HG03378 (cell line): ENCODE data around the gene KRTAP24-1.

Experiments used
- ATAC-seq: cut with Tn5 transposase; IDR thresholded peaks from one replicate; pipeline ENCODE4 v1.9.1; 2021; ENCODE audit warnings: mild to moderate bottlenecking, moderate library complexity; ENCODE audit not compliant: unreplicated experiment

Gene KRTAP24-1

GRCh38 chr21:30282850-30283249 is at the start of gene KRTAP24-1:
Gene KRTAP24-1, minus strand, starts transcription at chr21:30282950. Its CDS starts 18 bp downstream, at chr21:30282932.
- ATAC-seq: no peak

GRCh38 chr21:30329203-30329875 is 46.6 kb upstream of the KRTAP24-1 start:
- ATAC-seq: no peak

- no peak for ATAC-seq
Measured at GRCh38 chr21:30326390-30326789, 43.6 kb upstream of the KRTAP24-1 start.

GRCh38 chr21:30320215-30320614 is 37.5 kb upstream of the KRTAP24-1 start, which contains the start of gene KRTAP26-1:
Gene KRTAP26-1, minus strand, starts transcription at chr21:30320315. Its CDS starts 280 bp downstream, at chr21:30320035.
- no peak for ATAC-seq

- ATAC-seq: no peak
Measured at GRCh38 chr21:30315701-30316100, 33.0 kb upstream of the KRTAP24-1 start.

- ATAC-seq: no peak
Measured at GRCh38 chr21:30306884-30307283, 24.1 kb upstream of the KRTAP24-1 start.

GRCh38 chr21:30305136-30305535 is 22.4 kb upstream of the KRTAP24-1 start:
- ATAC-seq: no peak

- ATAC-seq: no peak
Measured at GRCh38 chr21:30289215-30289614, 6.5 kb upstream of the KRTAP24-1 start, which contains the start of gene KRTAP25-1. Gene KRTAP25-1, minus strand, starts transcription at chr21:30289514. Its CDS starts 24 bp downstream, at chr21:30289490.

GRCh38 chr21:30271611-30272010 is 11.1 kb downstream of the KRTAP24-1 start:
- no peak for ATAC-seq

- no peak for ATAC-seq
Measured at GRCh38 chr21:30271156-30271555, 11.6 kb downstream of the KRTAP24-1 start.

- ATAC-seq: no peak
Measured at GRCh38 chr21:30269803-30270530, 12.8 kb downstream of the KRTAP24-1 start.

- no peak for ATAC-seq
Measured at GRCh38 chr21:30268608-30269197, 14.0 kb downstream of the KRTAP24-1 start.

- no peak for ATAC-seq
Measured at GRCh38 chr21:30257773-30258172, 25.0 kb downstream of the KRTAP24-1 start.

- ATAC-seq: no peak
Measured at GRCh38 chr21:30256100-30256499, 26.6 kb downstream of the KRTAP24-1 start.

GRCh38 chr21:30255679-30256078 is 27.1 kb downstream of the KRTAP24-1 start:
- ATAC-seq: no peak

GRCh38 chr21:30251781-30252180 is 31.0 kb downstream of the KRTAP24-1 start:
- no peak for ATAC-seq

GRCh38 chr21:30249936-30250335 is 32.8 kb downstream of the KRTAP24-1 start:
- no peak for ATAC-seq

- no peak for ATAC-seq
Measured at GRCh38 chr21:30248844-30249243, 33.9 kb downstream of the KRTAP24-1 start.

GRCh38 chr21:30245061-30245460 is 37.7 kb downstream of the KRTAP24-1 start:
- no peak for ATAC-seq

- ATAC-seq: no peak
Measured at GRCh38 chr21:30243691-30244090, 39.1 kb downstream of the KRTAP24-1 start.

GRCh38 chr21:30240661-30241060 is 42.1 kb downstream of the KRTAP24-1 start:
- ATAC-seq: no peak

- no peak for ATAC-seq
Measured at GRCh38 chr21:30238168-30238567, 44.6 kb downstream of the KRTAP24-1 start.
